Right renal cortex interstitium (tissue), 3 donors: Measurements from ENCODE around the gene EEFSEC. TPM values are rescaled to one million over a fixed set of nuclear protein-coding genes. Genes with fewer than 3 reads are reported as not detected.

Experiments used
- DNase-seq, 3 donors: peaks; one replicate each; pipeline ENCODE4 v3.0.0-alpha.2; 2013; ENCODE audit warnings: low read depth in 3 of 3, low spot score in 2 of 3
- polyA plus RNA-seq, 3 donors: library from polyadenylated mRNA; unstranded; fragments of 120-200 nt; gene quantifications; one replicate each; pipeline ENCODE4 v1.2.1, GENCODE V29; 2013; ENCODE audit not compliant: insufficient read length in 3 of 3

The EEFSEC gene
- polyA plus RNA-seq, 3 donors, result 20.6 to 24.8 (median 21.9) TPM

DNA sequence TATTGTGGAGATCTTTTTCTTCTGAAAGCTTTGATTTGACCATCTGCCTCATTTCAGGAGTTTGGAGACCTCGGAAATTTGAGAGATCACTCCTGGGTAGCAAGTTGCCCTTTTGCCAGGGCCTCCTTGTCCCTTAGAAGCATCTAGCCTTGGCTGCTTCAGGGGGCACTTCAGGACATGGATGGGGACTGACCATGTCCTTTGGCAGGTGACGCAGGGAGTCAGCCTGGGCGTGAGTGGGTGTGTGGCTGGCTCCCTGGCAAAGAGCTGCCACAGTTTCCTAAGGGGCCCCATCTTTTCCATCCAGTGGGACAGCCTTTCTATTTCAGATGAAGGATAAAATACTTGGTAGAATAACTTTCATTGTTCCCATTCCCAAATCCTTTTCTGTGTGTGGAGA lies 27.6 kb downstream of the EEFSEC start:
- DNase-seq, result no peak

DNA sequence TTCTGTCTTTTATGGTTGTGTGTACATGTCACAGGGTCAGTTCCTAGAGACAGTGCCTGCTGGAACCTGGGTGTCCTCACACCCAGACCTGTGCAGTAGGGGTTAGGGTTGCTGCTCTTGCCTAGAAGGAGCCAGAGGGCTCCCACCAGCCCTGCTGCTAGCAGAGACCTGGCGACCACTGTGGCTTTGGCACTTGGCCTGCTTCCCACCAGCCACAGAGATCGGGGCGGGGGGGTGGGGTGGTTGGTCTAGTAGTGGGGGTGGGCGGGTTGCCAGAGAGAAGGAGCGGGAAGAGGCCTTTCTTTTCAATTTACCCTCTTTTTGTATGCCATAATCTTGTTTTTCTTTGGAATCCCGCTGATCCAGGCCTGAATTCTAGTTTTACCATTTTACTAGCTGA lies 29.4 kb downstream of the EEFSEC start:
- DNase-seq, result no peak

DNA sequence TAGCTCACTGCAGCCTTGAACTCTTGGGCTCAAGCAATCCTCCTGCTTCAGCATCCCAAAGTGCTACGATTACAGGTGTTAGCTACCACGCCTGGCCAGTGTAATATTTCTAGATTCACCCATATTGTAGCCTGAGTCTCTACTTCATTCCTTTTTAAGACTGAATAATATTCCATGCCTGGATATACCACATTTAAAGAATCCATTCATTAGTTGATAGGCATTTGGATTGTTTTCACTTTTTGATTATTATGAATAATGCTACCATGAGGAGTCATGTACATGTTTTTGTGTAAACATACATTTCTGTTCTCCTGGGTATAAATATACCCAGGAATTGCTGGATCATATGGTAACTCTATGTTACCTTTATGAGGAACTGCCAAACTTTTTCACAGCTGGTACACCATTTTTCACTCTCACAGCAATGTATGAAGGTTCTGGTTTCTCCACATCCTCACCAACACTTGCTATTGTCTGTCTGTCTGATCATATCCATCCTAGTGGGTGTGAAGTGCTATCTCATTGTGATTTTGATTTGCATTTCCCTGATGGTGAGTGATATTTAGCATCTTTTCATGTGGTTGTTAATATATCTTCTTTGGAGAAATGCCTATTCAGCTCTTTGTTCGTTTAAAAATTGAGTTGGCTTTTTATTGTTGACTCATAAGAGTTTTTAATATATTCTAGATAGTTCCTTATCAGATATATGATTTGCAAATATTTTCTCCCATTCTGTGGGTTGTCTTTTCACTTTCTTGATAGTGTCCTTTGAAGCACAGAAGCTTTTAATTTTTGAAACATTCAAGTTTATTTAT lies 32.6 kb downstream of the EEFSEC start:
- no peak for DNase-seq

DNA sequence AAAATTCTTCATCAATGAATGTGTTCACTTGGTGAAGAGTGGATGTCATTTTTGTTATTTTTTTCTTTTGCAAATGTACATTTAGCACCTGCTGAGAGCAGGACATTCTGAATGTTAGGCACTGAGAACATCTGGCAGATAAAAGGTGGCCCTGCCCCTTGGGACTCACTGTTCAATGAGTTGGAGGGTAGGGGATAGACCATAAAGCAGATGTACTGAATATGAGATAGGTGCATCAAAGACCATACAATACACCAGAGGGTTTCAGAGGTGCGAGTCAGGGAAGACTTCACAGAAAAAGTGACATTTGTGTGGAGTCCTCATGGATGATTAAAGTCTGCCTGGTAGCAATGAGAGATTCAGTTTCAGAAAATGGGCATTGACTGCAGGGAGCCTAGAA lies 34.2 kb downstream of the EEFSEC start:
- no peak for DNase-seq

DNA sequence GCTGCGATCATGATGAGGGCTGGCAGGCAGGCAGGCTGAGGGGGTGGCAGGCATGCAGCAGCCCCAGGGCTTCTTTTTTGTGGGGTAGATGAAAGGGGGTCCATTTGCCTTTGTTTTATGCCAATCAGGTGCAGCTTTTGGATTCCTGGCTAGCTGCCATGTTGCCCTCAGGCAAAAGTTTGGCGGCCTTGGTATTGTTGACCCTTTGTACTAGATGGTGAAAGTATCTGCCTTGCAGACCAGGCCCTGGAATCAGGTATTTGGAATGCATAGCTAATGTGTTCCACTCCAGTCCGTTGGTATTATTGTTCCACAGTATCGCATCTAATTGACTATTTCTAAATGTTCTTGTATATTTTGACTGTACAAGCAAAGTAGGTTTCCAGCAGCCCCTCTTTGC lies 35.0 kb downstream of the EEFSEC start:
- no peak for DNase-seq

DNA sequence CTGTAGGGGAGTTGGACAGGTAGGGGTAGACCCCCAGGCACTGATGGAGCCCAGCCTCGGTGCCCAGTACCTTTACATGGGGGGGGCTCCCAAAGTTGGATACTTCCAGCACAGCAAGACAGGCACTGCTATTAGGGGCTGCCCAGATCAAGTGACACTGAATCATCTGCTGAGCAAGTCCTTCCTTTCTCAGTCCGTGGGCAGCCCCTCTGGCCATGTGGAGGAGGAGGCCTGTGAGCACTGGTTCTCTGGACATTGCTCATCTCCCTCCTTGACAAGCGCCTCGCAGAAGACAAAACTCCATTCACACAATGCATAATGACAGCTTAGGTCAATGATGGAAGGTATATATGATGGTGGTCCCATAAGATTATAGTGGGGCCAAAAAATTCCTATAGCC lies 35.7 kb downstream of the EEFSEC start:
- DNase-seq, result no peak

DNA sequence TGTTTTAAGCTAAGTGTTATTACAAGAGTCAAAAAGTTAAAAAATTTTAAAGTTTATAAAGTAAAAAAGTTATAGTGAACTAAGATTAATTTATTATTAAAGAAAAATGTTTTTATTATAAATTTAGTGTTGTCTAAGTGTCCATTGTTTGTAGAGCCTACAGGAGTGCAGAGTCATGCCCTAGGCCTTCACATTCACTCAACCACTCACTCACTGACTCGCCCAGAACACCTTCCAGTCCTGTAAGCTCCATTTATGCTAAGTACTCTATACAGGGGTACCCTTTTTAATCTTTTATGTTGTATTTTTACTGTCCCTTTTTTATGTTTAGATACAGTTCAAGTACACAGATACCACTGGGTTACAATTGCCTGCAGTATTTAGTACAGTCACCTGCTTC lies 37.2 kb downstream of the EEFSEC start:
- no peak for DNase-seq

DNA sequence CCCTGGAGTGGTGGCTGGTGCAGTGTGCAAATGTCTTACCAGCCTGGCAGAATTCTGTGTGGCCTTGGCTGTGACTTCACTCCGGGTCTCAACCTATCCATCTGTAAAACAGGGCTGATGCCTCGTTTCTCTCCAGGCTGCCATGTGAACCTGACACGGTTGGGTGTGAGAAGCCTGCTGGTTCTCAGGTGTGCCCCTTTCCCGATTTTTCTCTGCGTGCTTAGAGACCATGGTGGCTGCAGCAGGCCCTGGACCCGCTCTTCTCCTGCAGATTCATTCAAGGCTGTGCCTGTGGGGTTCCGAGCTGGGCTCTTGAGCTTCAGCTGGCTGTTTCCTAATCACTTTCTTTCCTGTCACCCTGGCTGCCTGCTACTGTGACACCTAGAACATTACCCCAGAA lies 38.9 kb downstream of the EEFSEC start:
- DNase-seq, result no peak

DNA sequence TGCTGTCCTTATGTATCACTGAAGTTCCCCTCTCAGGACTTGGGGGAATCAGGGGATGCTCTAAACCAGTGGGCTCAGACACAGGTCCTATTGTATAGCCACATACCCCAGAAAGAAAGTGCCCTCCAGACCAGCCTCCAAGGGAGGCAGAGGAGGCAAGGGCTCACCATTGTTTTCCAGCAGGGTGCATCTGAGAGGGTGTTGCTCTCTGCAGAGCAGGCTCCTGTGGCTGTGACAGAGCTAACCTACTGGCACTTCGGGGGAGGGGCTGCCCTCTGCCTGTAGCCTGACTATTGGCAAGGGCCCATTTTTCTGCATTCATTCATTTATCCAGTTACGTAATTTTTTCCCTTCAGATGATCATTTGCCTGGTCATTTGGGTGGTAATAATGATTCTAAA lies 39.9 kb downstream of the EEFSEC start:
- DNase-seq, result no peak

DNA sequence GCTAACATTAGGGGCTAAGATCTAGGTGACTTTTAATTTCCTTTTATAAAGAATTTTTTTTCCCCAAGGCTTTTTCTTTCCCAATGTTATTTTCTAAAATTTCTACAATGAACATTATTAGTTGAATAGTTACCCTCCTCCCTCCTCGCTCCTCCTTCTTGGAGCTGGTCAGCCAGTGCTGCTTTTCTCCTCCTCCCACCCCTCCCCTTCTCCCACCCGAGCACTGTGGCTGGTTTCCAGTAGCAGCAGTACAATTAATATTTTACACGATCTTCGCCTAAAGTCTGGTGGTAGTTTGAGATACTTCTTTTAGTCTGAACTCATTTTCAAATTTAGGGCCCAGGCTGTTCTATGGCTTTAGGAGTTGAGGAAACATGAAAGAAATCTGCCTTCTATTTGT lies 41.6 kb downstream of the EEFSEC start:
- DNase-seq, result no peak

DNA sequence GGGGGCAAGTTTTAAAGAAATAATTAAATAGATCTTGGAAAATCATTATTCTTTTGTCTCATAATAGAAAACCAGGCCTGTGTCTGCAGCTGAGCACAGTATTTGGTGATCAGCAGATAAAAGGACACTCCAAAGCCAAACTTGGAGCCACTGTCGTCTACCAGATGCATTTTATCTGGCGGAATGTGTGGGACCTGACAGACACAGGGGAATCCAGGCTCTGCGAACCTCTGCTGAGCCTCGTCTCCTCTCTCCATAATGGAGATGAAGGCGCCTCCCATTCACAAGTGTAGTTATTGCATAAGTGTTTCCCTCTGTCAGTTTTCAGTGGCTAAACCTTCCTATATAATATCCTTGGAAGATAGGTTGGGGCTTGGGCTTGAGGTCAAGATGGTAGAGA lies 42.1 kb downstream of the EEFSEC start:
- DNase-seq, result no peak

DNA sequence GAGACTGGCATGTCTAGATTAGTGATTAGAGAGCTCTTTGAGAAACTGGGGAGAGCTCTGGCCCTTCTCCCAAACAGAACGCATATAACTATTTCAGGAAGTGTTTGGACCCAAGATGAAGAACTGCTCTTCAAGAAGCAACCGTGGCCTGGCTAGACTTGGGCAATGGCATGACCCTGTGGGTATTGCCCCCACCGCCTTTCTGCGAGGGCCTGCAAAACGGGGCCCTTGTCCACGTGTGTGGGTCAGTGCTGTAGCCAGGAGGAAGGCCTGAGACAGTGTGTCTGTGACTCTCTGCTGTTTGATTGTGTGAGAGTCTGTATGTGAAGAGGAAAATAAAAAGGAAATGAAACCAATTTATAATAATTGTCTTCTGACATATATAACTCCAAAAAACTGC lies 42.5 kb downstream of the EEFSEC start:
- no peak for DNase-seq

DNA sequence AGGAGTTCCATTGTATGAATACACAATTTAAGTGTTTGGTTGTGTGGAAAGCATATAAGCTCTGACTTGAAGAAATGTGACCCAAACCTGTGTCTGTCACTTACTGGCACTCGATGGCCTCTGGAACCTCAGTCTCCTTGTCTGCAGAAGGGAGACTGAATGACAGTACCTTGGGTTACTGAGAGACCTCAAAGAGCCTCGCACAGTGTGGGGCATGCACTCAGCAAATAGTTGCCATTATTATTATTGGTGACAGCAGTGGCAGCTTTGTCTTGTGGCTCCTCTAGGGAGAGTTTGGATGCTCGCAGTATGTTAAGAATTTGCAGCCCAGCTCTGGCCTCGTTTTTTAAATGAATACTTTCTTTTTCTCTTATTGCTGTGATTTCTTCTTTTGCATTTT lies 43.4 kb downstream of the EEFSEC start:
- no peak for DNase-seq

DNA sequence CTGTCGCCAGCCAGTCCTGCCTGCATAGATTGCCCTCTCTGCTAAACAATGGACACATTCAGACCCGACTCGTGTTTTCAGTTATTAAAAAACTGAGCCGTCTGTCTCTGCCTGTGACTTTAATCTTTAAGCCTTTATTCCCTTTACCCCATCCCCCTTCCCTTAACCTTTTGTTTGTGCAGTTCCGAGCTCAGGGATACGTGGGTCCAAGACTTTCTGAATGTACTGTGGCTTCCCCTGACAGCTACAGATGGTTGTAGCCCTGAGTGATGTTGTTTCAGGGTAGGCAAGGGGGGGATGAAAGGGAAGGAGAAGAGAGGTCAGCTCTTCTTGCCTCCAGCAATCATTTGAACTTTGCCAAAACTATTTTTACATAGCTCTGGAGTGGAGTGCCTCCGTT lies 44.6 kb downstream of the EEFSEC start:
- no peak for DNase-seq

DNA sequence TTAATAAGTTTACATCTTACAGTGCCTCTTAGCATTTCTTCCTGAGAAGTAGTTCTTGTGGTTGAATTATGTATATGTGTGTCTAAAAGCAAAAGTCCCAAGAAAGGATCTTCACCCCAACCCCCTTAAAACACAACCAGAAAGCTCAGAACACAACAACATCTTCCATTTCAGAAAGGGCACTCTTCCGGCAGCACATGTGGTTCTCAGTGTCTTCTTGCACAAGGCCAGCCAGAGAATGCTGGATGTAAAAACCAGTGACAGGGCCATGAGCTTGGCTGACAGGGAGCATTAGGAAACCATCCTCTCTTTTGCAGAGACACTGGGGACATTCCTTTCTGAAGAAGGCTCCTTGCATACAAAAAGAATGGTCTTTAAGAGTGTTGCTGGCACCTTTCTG lies 45.0 kb downstream of the EEFSEC start:
- DNase-seq, result no peak

DNA sequence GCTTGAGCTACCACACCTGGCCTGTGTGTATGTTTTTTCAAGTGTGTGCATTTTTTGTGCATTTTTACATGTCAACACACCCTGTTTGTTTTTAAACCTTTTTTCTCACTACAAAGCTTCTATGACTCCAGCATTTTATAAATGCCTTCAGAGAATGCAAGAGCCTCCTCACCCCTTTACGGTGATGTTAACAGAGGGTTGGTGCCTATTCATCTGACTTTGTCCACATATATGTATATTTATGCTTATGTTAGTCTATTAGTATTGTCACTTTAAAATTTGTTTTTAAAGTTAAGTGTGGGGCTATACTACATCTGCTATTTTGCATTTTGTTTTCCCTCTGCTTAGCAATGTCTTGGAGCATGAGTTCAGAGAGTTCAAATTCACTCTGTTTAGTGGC lies 45.8 kb downstream of the EEFSEC start:
- DNase-seq, result no peak

DNA sequence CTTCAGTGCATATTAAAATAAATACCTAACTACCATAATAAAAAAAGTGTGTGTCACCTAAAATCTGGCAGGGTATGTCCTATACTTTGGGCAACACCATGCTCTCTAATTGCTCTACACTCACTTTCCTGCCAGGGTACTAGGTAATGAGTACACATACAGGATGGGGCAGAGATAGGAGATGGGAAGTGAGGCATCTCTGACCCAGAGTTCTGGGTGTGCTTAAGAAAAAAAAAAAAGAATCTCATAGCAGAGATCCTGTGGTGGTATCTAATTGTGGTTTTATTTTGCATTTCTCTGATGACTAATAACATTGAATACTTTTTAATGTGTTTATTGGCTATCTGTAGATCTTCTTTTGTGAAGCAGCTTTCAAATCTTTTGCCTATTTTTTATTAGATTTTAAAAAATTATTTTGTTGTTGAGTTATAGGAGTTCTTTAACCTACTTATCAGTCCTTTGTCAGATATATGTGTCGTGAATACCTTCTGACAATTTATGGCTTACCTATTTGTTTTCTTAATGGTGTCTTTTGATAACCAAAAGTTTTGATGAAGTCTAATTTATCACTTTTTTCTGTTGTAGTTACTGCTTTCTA lies 48.0 kb downstream of the EEFSEC start:
- no peak for DNase-seq

DNA sequence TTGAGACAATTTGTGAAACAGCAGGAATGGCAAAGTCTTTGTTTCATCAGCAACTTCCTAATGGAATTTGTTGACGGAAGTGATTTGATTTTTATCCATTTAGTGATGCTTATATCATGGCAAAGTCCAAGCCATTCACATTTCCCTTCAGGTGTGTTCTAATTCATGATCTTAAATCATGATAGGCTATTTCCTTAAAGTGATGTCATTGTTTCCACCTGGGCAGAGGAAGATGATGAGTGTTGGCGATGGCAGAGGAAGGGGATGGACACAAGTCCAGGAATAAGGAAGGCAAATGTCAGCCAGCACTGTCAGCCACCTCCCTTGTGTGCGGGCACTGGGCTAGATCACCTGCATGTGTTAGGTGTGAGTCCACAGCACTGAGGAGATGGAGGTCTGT lies 49.9 kb downstream of the EEFSEC start:
- no peak for DNase-seq

DNA sequence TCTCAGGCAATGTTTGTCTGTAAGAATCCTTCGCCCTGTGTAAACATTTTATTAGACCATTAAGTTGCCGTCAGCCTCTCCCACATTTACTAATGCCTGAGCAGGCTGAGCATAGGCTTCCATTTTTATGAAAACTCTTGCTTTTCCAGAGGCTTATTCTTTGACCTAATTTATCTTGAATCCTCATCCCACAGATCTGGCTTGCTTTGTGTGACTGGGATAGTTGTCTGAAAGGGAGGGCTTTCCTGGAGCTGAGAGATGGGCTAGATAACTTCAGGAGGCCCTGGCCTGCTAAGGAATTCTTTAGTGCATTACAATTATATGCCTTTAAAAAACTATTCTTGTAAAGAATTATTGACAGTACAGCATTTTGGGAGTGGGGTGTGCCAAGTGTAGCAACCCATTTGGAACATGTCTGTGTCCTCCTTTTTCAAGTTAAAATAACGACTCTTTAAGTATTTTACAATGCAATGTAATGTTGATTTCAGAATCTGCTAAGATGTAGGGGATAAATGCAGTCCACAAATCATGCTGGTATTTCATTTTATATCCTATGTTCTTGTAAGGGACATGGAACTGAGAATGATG lies 52.4 kb downstream of the EEFSEC start:
- DNase-seq, result no peak

DNA sequence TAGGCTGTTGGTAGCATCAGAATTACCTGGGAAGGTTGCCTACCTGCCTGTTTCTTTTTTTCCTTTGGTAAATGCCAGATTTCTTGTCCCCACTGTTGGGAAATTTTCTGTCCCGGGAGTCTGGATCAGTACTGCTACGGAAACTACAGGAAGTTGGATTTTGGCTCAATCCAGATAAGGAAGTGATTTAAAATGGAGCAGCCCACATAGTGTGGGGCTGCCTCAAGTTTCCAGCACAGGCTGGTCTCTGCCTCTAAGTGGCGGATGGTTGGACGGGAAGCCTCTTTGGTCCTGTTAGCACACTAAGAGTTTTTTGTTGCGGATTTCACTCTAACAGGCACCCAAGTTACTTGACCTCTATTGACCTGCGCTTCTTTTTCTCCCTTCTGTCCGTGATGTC lies 54.7 kb downstream of the EEFSEC start:
- DNase-seq, result no peak

DNA sequence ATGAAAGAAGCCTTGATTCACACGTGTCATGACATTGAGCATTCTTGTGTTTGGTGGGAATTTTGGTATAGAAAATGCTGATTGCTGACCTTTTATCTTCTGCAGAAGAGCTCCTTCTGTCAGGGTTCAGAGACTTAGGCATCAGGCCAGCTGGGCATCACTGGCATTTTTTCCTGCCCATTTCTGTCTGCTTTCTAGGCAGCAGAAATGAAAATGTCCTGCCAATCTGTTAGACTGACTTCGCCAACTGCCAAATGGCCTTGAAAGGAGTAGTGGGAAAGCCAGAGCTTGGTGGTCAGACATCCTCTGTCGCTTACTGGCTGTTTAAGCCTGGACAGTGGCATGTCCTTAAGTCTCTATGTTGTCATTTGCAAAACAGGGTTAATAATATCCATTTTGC lies 57.4 kb downstream of the EEFSEC start:
- no peak for DNase-seq

DNA sequence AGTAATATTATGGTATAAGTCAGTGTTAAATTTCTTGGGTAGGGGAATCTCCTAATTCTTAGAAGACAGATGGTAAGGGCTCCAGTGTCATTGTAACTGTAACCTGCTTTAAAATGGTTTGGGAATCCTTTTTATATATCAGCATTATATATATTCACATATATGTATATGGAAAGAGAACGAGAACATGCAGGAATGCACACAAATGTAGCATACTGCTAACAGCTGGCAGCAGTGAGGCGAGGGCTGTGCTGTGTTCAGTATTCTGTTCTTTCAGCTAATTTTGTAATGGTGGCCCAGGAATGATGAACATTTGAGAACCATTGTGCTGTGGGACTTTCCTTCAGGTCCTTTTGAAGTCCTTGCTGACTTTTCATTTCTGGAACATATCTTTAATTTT lies 60.8 kb downstream of the EEFSEC start:
- DNase-seq, result no peak
